Liver (tissue), 3 donors: ENCODE measurements around the gene MAP3K5.

Experiments
- CTCF ChIP-seq: fragments of 150-350 bp; IDR thresholded peaks from 2 replicates; pipeline ENCODE4 v1.5.1; 2017; ENCODE audit warnings: improper control_type of control experiment, low read depth, low read length; ENCODE audit not compliant: missing input control
- FOXA1 ChIP-seq: IDR thresholded peaks from 2 replicates; pipeline ENCODE4 v1.6.1; 2016; ENCODE audit warnings: antibody characterized with exemption
- REST ChIP-seq: IDR thresholded peaks from 2 replicates; pipeline ENCODE4 v1.6.1; 2016; ENCODE audit warnings: antibody characterized with exemption, mild to moderate bottlenecking
- SP1 ChIP-seq: IDR thresholded peaks from 2 replicates; pipeline ENCODE4 v1.6.1; 2018; ENCODE audit warnings: antibody characterized with exemption, mild to moderate bottlenecking
- TAF1 ChIP-seq: conservative IDR thresholded peaks from 2 replicates; pipeline ENCODE4 v1.6.1; 2016; ENCODE audit warnings: antibody characterized with exemption, mild to moderate bottlenecking
- YY1 ChIP-seq: IDR thresholded peaks from 2 replicates; pipeline ENCODE4 v1.6.1; 2016; ENCODE audit warnings: antibody characterized with exemption, mild to moderate bottlenecking
- TF ChIP-seq, protein P1 (sequence below): IDR thresholded peaks from 2 replicates; pipeline ENCODE4 v1.6.1; 2016; ENCODE audit warnings: antibody characterized with exemption
- donor health status: healthy.
- donor health status: healthy.

DNA sequence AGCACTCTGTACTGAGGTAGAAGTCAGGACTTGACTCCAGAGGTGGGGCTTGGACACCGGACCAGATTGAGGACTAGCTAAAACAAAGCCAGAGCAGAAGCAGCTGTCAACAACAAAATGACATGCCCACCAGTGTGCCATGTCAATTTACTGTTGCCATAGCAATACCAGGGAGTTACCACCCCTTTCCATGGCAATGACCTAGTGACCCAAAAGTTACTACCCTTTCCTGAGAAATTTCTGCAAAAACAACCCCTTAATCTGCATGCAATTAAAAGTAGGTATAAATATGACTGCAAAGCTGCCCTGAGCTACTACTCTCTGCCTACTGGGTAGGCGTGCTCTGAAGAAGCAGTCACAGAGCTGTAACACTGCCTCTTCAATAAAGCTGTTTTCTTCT, 21.0 kb downstream of the MAP3K5 start:
- TF ChIP-seq CTCF = no peak
- no peak for TF ChIP-seq FOXA1
- TF ChIP-seq SP1 = no peak
- TF ChIP-seq YY1 = no peak
- TF ChIP-seq, protein P1, sequence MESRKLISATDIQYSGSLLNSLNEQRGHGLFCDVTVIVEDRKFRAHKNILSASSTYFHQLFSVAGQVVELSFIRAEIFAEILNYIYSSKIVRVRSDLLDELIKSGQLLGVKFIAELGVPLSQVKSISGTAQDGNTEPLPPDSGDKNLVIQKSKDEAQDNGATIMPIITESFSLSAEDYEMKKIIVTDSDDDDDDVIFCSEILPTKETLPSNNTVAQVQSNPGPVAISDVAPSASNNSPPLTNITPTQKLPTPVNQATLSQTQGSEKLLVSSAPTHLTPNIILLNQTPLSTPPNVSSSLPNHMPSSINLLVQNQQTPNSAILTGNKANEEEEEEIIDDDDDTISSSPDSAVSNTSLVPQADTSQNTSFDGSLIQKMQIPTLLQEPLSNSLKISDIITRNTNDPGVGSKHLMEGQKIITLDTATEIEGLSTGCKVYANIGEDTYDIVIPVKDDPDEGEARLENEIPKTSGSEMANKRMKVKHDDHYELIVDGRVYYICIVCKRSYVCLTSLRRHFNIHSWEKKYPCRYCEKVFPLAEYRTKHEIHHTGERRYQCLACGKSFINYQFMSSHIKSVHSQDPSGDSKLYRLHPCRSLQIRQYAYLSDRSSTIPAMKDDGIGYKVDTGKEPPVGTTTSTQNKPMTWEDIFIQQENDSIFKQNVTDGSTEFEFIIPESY = no peak
- no peak for TF ChIP-seq TAF1
- no peak for TF ChIP-seq REST
